K562 (cell line): Measurements from ENCODE around the gene KMO. TPM values are rescaled to one million over a fixed set of nuclear protein-coding genes. Genes with fewer than 3 reads are reported as not detected.

Source experiments
- CEBPG ChIP-seq, 3 experiments: fragments of 200-800 bp in 1 of 3; sonication (Bioruptor generic) in 1 of 3; sonication (generic) in 1 of 3; formaldehyde crosslinking in 1 of 3; IDR thresholded peaks in 2 of 3; conservative IDR thresholded peaks in 1 of 3; 2 replicates each; pipeline versions ENCODE4 v1.6.1 to v1.8.0; 2016 to 2022; ENCODE audit warnings: missing compliant biosample characterization in 2 of 3, missing genetic modification characterization in 2 of 3, mild to moderate bottlenecking in 1 of 3, missing genetic modification reagents in 1 of 3
- CTBP1 ChIP-seq: fragments of 450-650 bp; IDR thresholded peaks from 2 replicates; pipeline ENCODE4 v1.6.1; 2016; ENCODE audit warnings: borderline replicate concordance
- DPF2 ChIP-seq: fragments of 450-650 bp; IDR thresholded peaks from 2 replicates; pipeline ENCODE4 v1.6.1; 2016
- SMARCA4 ChIP-seq: fragments of 450-650 bp; IDR thresholded peaks from 2 replicates; pipeline ENCODE4 v1.6.1; 2016
- SPI1 ChIP-seq: IDR thresholded peaks from 2 replicates; pipeline ENCODE4 v1.6.1; 2011; ENCODE audit warnings: low read depth, low read length, control low read depth, borderline replicate concordance
- SREBF1 ChIP-seq: fragments of 150-350 bp; IDR thresholded peaks from 2 replicates; pipeline ENCODE4 v1.6.1; 2014; ENCODE audit warnings: antibody characterized with exemption, low read depth, low read length, borderline replicate concordance
- ZBTB7A ChIP-seq: IDR thresholded peaks from 2 replicates; pipeline ENCODE4 v1.6.1; 2011; ENCODE audit warnings: low read depth, mild to moderate bottlenecking, low read length, moderate library complexity, borderline replicate concordance; ENCODE audit not compliant: control insufficient read depth
- polyA plus RNA-seq, 8 experiments: library from polyadenylated mRNA; depleted of rRNA in 4 of 8; stranded (reverse) in 5 of 8; unstranded in 3 of 8; fragments of >200 nt; fragmentation: Nextera tagmentation in 2 of 8; fragmentation: Illumina TruSeq in 1 of 8; extraction: Ambion mirVana in 2 of 8; extraction: Trizol in 1 of 8; gene quantifications; 2 replicates each; pipeline versions ENCODE4 v1.2.1 to v1.2.3, GENCODE V29; 2011 to 2014; ENCODE audit warnings: inconsistent platforms in 1 of 8, missing spikeins in 1 of 8
- total RNA-seq, 7 experiments: library from RNA; depleted of rRNA in 6 of 7; stranded (reverse); fragments of >200 nt in 6 of 7; fragmentation: Illumina TruSeq in 2 of 7; extraction: Trizol in 2 of 7; gene quantifications; 2 replicates each; pipeline versions ENCODE4 v1.2.1 to v1.2.3, GENCODE V29; 2011 to 2021; ENCODE audit warnings: low replicate concordance in 1 of 7
- TF ChIP-seq, protein P1 (sequence below): fragments of 450-650 bp; IDR thresholded peaks from 2 replicates; pipeline ENCODE4 v1.6.1; 2018; ENCODE audit not compliant: partially characterized antibody
- TF ChIP-seq, protein P2 (sequence below), 2 experiments: fragments of 450-650 bp; IDR thresholded peaks; 2 replicates each; pipeline ENCODE4 v1.6.1; 2018; ENCODE audit warnings: mild to moderate bottlenecking in 2 of 2, low read depth in 1 of 2; ENCODE audit not compliant: partially characterized antibody in 2 of 2

The KMO gene
- total and polyA plus RNA-seq, 9 of the 15 experiments (the other 6 are each of a cell fraction or from before 2014, with no cell fraction given) = 0.01 to 0.11 (median 0.01) TPM; not detected in 6

DNA sequence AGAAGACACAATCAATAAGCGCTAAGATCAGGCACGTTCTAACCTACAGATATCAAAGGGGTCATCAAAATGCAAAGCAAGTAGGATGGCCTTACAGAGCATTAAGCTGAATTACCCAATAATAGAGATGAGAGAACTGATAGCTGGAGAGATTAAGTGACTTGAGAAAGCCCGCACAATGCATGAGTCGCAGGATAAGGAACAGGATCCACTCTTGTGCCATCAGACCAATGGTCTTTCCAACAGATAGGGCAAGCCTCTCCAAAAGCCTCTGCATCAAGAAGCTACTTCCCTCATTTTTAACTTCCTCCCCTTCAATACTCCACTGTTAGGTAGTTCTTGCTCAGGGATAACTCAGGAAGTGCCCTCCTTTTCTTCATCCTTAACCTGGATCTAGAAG, 105.4 kb downstream of the KMO start (continued):
- TF ChIP-seq, protein P1, sequence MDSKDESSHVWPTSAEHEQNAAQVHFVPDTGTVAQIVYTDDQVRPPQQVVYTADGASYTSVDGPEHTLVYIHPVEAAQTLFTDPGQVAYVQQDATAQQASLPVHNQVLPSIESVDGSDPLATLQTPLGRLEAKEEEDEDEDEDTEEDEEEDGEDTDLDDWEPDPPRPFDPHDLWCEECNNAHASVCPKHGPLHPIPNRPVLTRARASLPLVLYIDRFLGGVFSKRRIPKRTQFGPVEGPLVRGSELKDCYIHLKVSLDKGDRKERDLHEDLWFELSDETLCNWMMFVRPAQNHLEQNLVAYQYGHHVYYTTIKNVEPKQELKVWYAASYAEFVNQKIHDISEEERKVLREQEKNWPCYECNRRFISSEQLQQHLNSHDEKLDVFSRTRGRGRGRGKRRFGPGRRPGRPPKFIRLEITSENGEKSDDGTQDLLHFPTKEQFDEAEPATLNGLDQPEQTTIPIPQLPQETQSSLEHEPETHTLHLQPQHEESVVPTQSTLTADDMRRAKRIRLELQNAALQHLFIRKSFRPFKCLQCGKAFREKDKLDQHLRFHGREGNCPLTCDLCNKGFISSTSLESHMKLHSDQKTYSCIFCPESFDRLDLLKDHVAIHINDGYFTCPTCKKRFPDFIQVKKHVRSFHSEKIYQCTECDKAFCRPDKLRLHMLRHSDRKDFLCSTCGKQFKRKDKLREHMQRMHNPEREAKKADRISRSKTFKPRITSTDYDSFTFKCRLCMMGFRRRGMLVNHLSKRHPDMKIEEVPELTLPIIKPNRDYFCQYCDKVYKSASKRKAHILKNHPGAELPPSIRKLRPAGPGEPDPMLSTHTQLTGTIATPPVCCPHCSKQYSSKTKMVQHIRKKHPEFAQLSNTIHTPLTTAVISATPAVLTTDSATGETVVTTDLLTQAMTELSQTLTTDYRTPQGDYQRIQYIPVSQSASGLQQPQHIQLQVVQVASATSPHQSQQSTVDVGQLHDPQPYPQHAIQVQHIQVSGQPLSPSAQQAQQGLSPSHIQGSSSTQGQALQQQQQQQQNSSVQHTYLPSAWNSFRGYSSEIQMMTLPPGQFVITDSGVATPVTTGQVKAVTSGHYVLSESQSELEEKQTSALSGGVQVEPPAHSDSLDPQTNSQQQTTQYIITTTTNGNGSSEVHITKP = peak; percentile 23
- peak; percentile 28; the same call in 1 of the 2 replicates for TF ChIP-seq CTBP1
- TF ChIP-seq, protein P2, sequence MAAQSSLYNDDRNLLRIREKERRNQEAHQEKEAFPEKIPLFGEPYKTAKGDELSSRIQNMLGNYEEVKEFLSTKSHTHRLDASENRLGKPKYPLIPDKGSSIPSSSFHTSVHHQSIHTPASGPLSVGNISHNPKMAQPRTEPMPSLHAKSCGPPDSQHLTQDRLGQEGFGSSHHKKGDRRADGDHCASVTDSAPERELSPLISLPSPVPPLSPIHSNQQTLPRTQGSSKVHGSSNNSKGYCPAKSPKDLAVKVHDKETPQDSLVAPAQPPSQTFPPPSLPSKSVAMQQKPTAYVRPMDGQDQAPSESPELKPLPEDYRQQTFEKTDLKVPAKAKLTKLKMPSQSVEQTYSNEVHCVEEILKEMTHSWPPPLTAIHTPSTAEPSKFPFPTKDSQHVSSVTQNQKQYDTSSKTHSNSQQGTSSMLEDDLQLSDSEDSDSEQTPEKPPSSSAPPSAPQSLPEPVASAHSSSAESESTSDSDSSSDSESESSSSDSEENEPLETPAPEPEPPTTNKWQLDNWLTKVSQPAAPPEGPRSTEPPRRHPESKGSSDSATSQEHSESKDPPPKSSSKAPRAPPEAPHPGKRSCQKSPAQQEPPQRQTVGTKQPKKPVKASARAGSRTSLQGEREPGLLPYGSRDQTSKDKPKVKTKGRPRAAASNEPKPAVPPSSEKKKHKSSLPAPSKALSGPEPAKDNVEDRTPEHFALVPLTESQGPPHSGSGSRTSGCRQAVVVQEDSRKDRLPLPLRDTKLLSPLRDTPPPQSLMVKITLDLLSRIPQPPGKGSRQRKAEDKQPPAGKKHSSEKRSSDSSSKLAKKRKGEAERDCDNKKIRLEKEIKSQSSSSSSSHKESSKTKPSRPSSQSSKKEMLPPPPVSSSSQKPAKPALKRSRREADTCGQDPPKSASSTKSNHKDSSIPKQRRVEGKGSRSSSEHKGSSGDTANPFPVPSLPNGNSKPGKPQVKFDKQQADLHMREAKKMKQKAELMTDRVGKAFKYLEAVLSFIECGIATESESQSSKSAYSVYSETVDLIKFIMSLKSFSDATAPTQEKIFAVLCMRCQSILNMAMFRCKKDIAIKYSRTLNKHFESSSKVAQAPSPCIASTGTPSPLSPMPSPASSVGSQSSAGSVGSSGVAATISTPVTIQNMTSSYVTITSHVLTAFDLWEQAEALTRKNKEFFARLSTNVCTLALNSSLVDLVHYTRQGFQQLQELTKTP (IDR thresholded peaks at IDR 0.05; ENCODE audit: low read depth in 1 of 2, partially characterized antibody in 2 of 2) = peak in 1 of 2 experiments; percentile 41
- TF ChIP-seq SPI1 = peak; percentile 79; the same call in 1 of the 2 replicates
- TF ChIP-seq CEBPG (CRISPR knock-in tag; IDR thresholded peaks at IDR 0.05) = no peak
- TF ChIP-seq CEBPG (tag; conservative IDR thresholded peaks at IDR 0.05 in 1 of 2, IDR thresholded peaks at IDR 0.05 in 1 of 2) = peak in 1 of 2 experiments; percentile 34; a peak in 1 of 4 replicates
- TF ChIP-seq DPF2 = peak; percentile 27; the same call in 1 of the 2 replicates
- TF ChIP-seq ZBTB7A = no peak
- TF ChIP-seq SMARCA4 = peak; percentile 23; the same call in 1 of the 2 replicates
- TF ChIP-seq SREBF1 = no peak
